Bronchial epithelial cell (primary cell): ENCODE results near the gene DRG2. TPM values are rescaled to one million over a fixed set of nuclear protein-coding genes. Genes with fewer than 3 reads are reported as not detected.

Experiments
- DNase-seq: peaks from one replicate; pipeline ENCODE4 v3.0.0-alpha.2; 2010; ENCODE audit warnings: low read depth
- FAIRE-seq: peaks from 2 replicates; lab custom pipeline; 2011; peaks lifted over from hg19 to GRCh38; lab: Jason Lieb, UNC
- H3K27me3 ChIP-seq: 2 replicates; pipeline ENCODE4 v1.5.1; 2011; ENCODE audit warnings: low read length; ENCODE audit not compliant: control insufficient read depth, insufficient read depth
- H3K36me3 ChIP-seq: 2 replicates; pipeline ENCODE4 v1.5.1; 2011; ENCODE audit warnings: low read length; ENCODE audit not compliant: control insufficient read depth, insufficient read depth
- H3K4me3 ChIP-seq: 2 replicates; pipeline ENCODE4 v1.5.1; 2011; ENCODE audit warnings: mild to moderate bottlenecking, low read depth, low read length, control low read depth
- total RNA-seq: library from RNA; depleted of rRNA; stranded (reverse); fragments of >200 nt; gene quantifications from 2 replicates; pipeline ENCODE4 v1.2.1, GENCODE V29; 2014
- TF ChIP-seq, protein P1 (sequence below): IDR thresholded peaks from 2 replicates; pipeline ENCODE4 v1.5.1; 2011; ENCODE audit warnings: mild to moderate bottlenecking, moderate library complexity, low read length, control low read depth, inconsistent platforms; ENCODE audit not compliant: insufficient read depth, severe bottlenecking

The DRG2 gene
- total RNA-seq, 1 donor from 2014 or later: 23.7 TPM

- Histone ChIP-seq H3K36me3 (peaks cover 16% of the 10 kb centered on the region), H3K27me3 (no peaks in the 10 kb centered on the region), H3K4me3 (no peak overlapping the region)
- FAIRE-seq (no peak), DNase-seq (no peak)
- TF ChIP-seq, protein P1, sequence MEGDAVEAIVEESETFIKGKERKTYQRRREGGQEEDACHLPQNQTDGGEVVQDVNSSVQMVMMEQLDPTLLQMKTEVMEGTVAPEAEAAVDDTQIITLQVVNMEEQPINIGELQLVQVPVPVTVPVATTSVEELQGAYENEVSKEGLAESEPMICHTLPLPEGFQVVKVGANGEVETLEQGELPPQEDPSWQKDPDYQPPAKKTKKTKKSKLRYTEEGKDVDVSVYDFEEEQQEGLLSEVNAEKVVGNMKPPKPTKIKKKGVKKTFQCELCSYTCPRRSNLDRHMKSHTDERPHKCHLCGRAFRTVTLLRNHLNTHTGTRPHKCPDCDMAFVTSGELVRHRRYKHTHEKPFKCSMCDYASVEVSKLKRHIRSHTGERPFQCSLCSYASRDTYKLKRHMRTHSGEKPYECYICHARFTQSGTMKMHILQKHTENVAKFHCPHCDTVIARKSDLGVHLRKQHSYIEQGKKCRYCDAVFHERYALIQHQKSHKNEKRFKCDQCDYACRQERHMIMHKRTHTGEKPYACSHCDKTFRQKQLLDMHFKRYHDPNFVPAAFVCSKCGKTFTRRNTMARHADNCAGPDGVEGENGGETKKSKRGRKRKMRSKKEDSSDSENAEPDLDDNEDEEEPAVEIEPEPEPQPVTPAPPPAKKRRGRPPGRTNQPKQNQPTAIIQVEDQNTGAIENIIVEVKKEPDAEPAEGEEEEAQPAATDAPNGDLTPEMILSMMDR: no peak
Observed at GRCh38 chr17:18101828-18102227, 14.1 kb downstream of the DRG2 start.

GRCh38 chr17:18102640-18103039 is 14.9 kb downstream of the DRG2 start:
- no peak for FAIRE-seq
- Histone ChIP-seq H3K4me3 (no peak overlapping the region), H3K36me3 (peaks cover 18% of the 10 kb centered on the region), H3K27me3 (no peaks in the 10 kb centered on the region)
- TF ChIP-seq, protein P1: no peak
- DNase-seq: no peak

DNA sequence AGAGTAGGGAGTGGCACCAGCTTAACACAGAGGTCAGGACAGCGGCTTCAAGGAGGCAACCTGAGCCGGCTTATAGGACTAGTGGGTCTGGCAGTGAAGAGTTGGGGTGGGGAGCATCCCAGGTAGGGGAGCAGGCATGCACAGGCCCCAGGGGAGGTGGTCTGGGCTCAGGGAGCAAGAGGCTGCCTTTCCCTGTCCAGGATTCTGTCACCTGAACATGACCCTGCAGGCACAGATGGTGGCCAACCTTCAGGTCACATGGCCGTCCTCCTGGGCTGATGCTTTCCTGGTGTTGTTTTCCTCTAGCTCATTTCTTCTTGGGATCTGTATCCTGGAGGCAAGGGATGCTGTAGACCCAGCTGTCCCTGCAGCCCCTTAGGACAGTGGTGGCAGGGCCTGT is 17.3 kb downstream of the DRG2 start:
- no peak for FAIRE-seq
- no peak for DNase-seq
- TF ChIP-seq, protein P1: no peak
- no peak overlapping the region for H3K4me3 ChIP-seq
- H3K36me3 ChIP-seq: peaks cover 12% of the 10 kb centered on the region
- no peaks in the 10 kb centered on the region for H3K27me3 ChIP-seq

GRCh38 chr17:18105595-18105994 is 17.8 kb downstream of the DRG2 start:
- DNase-seq: no peak
- Histone ChIP-seq H3K4me3 (no peak overlapping the region), H3K27me3 (no peaks in the 10 kb centered on the region), H3K36me3 (peaks cover 10% of the 10 kb centered on the region)
- TF ChIP-seq, protein P1: no peak
- FAIRE-seq: no peak

GRCh38 chr17:18106211-18106610 is 18.5 kb downstream of the DRG2 start:
- peaks cover 10% of the 10 kb centered on the region for H3K36me3 ChIP-seq
- no peak for FAIRE-seq
- TF ChIP-seq, protein P1: no peak

More at GRCh38 chr17:18106211-18106610, 18.5 kb downstream of the DRG2 start:
- DNase-seq: no peak
- Histone ChIP-seq H3K4me3 (no peak overlapping the region), H3K27me3 (no peaks in the 10 kb centered on the region)
